Measurements from ENCODE around the gene USHBP1. TPM values are rescaled to one million over a fixed set of nuclear protein-coding genes. Genes with fewer than 3 reads are reported as not detected.

USHBP1 gene
- polyA plus RNA-seq, 1 donor from 2014 or later, result 0.59 TPM

- H2AFZ ChIP-seq (ENCODE audit: low read depth, low read length), result peak overlapping the region; percentile 43
- H3K27ac ChIP-seq (ENCODE audit: low read length), result no peak overlapping the region
- no peaks in the 10 kb centered on the region for H4K20me1 ChIP-seq (ENCODE audit: insufficient read depth)
These were observed 39.4 kb upstream of the USHBP1 start for GRCh38 chr19:17303940-17304267.

DNA sequence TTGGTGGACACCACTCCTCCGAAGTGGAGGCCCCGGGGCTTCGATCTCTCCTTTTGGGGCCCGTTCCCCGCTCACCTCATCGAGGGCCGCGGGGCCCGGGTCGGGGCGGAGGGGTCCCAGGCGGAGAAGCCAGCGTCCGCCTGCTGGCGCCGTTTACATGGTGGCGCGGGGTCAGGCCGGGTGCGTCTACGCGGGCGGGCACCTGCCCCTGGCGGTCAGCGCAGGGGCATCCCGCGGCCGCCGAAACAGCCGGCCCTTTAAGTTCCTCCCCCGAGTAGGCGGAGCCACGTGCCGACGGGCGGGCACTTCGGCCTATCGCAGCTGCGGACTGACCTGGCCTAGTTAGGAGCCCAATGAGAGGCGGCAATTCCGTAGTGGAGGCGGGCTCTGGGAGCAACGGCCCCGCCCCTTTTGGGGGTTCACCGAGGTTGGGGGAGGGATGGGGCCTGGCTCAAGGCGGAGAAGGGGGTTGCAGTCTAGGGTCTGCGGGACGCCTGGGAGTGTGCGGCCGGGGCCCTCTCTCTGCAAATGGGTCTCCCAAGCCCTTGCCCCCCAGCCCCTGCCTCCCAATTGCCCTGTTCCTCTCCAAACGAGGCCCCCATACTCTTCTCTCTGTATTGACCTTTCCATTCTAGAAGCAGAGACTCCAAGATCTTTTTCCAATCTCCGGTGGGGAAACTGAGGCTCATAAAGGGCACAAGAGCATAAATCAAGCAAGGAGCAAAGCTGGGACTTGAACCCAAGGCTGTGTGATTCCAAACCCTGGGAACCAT is 38.8 kb upstream of the USHBP1 start, which contains the start of gene ABHD8:
Gene ABHD8 (minus strand): TSS at position 259 of the 773 bp plus-strand sequence. CDS start 1,809 bp downstream, outside the sequence.
- Histone ChIP-seq H4K20me1 (ENCODE audit: insufficient read depth) (no peaks in the 10 kb centered on the region), H3K9ac (ENCODE audit: low read length) (peak within 1 kb of the TSS; percentile 79), H3F3A (ENCODE audit: insufficient read depth, low read length, poor library complexity, severe bottlenecking) (no peaks in the 10 kb centered on the region), H3K27ac (ENCODE audit: low read length) (no peak within 1 kb of the TSS), H3K9me2 (ENCODE audit: insufficient read depth, low read length) (no peaks in the 10 kb centered on the region), H2AFZ (ENCODE audit: low read depth, low read length) (peak within 1 kb of the TSS; percentile 77), H3K4me2 (ENCODE audit: low read length) (peak within 1 kb of the TSS; percentile 80), H3K27me3 (ENCODE audit: insufficient read depth, low read depth, low read length) (no peaks in the 10 kb centered on the region), H3K9me3 (ENCODE audit: low read length) (peaks cover 2% of the 10 kb centered on the region), H3K79me2 (replicated peaks; ENCODE audit: insufficient read depth, low read length) (no peaks in the 10 kb centered on the region), H3K36me3 (ENCODE audit: insufficient read depth, low read length) (no peaks in the 10 kb centered on the region), H3K4me3 (ENCODE audit: low read length) (peak within 1 kb of the TSS; percentile 84)
- no peak for TF ChIP-seq TAF1 (IDR thresholded peaks at IDR 0.05; ENCODE audit: low read depth)
- no peak for TF ChIP-seq EZH2 (IDR thresholded peaks at IDR 0.05; ENCODE audit: borderline replicate concordance, insufficient read depth, low read length, poor library complexity, severe bottlenecking)
- TF ChIP-seq EP300 (conservative IDR thresholded peaks at IDR 0.05; ENCODE audit: poor library complexity, severe bottlenecking), result no peak
- TF ChIP-seq MXI1 (conservative IDR thresholded peaks at IDR 0.05; ENCODE audit: poor library complexity, severe bottlenecking), result peak; percentile 31
- peak; percentile 70 for TF ChIP-seq CTCF (IDR thresholded peaks at IDR 0.05; ENCODE audit: poor library complexity, severe bottlenecking)
- TF ChIP-seq SMC3 (conservative IDR thresholded peaks at IDR 0.05; ENCODE audit: poor library complexity), result peak; percentile 20
- TF ChIP-seq RAD21 (conservative IDR thresholded peaks at IDR 0.05), result peak; percentile 32

More at GRCh38 chr19:17303940-17304267, 39.4 kb upstream of the USHBP1 start:
- Histone ChIP-seq H3K9ac (ENCODE audit: low read length) (no peak overlapping the region), H3K27me3 (ENCODE audit: insufficient read depth, low read depth, low read length) (no peaks in the 10 kb centered on the region), H3K36me3 (ENCODE audit: insufficient read depth, low read length) (no peaks in the 10 kb centered on the region), H3K9me2 (ENCODE audit: insufficient read depth, low read length) (no peaks in the 10 kb centered on the region), H3K79me2 (replicated peaks; ENCODE audit: insufficient read depth, low read length) (no peaks in the 10 kb centered on the region), H3K4me2 (ENCODE audit: low read length) (no peak overlapping the region), H3K4me3 (ENCODE audit: low read length) (no peak overlapping the region), H3K9me3 (ENCODE audit: low read length) (no peaks in the 10 kb centered on the region), H3F3A (ENCODE audit: insufficient read depth, low read length, poor library complexity, severe bottlenecking) (no peaks in the 10 kb centered on the region)
- TF ChIP-seq EP300 (conservative IDR thresholded peaks at IDR 0.05; ENCODE audit: poor library complexity, severe bottlenecking) (no peak), SMC3 (conservative IDR thresholded peaks at IDR 0.05; ENCODE audit: poor library complexity) (no peak), EZH2 (IDR thresholded peaks at IDR 0.05; ENCODE audit: borderline replicate concordance, insufficient read depth, low read length, poor library complexity, severe bottlenecking) (no peak), CTCF (IDR thresholded peaks at IDR 0.05; ENCODE audit: poor library complexity, severe bottlenecking) (no peak), TAF1 (IDR thresholded peaks at IDR 0.05; ENCODE audit: low read depth) (no peak), POLR2AphosphoS5 (IDR thresholded peaks at IDR 0.05) (no peak), REST (IDR thresholded peaks at IDR 0.05; ENCODE audit: borderline replicate concordance) (no peak), RAD21 (conservative IDR thresholded peaks at IDR 0.05) (no peak), MXI1 (conservative IDR thresholded peaks at IDR 0.05; ENCODE audit: poor library complexity, severe bottlenecking) (no peak)
